WTC11 (cell line): ENCODE data around the gene GRIFIN. TPM values are rescaled to one million over a fixed set of nuclear protein-coding genes. Genes with fewer than 3 reads are reported as not detected.
A peak's percentile ranks its signal among the peaks of the same experiment; 100 is the strongest.

Experiments
- ATAC-seq: fragments of 200-7000 bp; cut with Tn5 transposase; 2 replicates; pipeline ENCODE4 v1.10.0; 2021; ENCODE audit warnings: mild to moderate bottlenecking, moderate library complexity
- CTCF ChIA-PET: fragments of 300-600 bp; sonication (Branson Sonifier 250); formaldehyde crosslinking; loops from one replicate; lab custom pipeline; 2021; ENCODE audit warnings: antibody characterized with exemption; lab: Charles Lee
- POLR2A ChIA-PET: fragments of 350-600 bp; sonication (Branson Sonifier 250); formaldehyde crosslinking; loops from one replicate; lab custom pipeline; 2021; ENCODE audit warnings: antibody characterized with exemption; lab: Charles Lee
- DNase-seq: peaks from one replicate; pipeline ENCODE4 v3.0.0; 2021; ENCODE audit warnings: low spot score
- H3K27ac Mint-ChIP-seq: 2 replicates; pipeline ENCODE4 v1.8.0; 2021; ENCODE audit warnings: mixed read lengths
- H3K27me3 Mint-ChIP-seq: 2 replicates; pipeline ENCODE4 v1.8.0; 2021; ENCODE audit warnings: low read depth, mild to moderate bottlenecking, moderate library complexity, mixed read lengths
- H3K36me3 Mint-ChIP-seq: 2 replicates; pipeline ENCODE4 v1.8.0; 2021; ENCODE audit warnings: mixed read lengths
- H3K4me1 Mint-ChIP-seq: 2 replicates; pipeline ENCODE4 v1.8.0; 2022; ENCODE audit warnings: mixed read lengths
- H3K4me3 Mint-ChIP-seq: 2 replicates; pipeline ENCODE4 v1.8.0; 2021; ENCODE audit warnings: mild to moderate bottlenecking, moderate library complexity, mixed read lengths
- H3K9me3 Mint-ChIP-seq: 2 replicates; pipeline ENCODE4 v1.8.0; 2021; ENCODE audit warnings: mixed read lengths
- ARID4B ChIP-seq: sonication (generic); formaldehyde crosslinking; IDR thresholded peaks from 2 replicates; pipeline ENCODE4 v1.8.0; 2023; ENCODE audit warnings: missing genetic modification reagents, mild to moderate bottlenecking, borderline replicate concordance
- CDX4 ChIP-seq: fragments of 250-450 bp; sonication (Bioruptor Pico); IDR thresholded peaks from 2 replicates; pipeline ENCODE4 v1.9.0; 2021; ENCODE audit warnings: moderate library complexity, mild to moderate bottlenecking, inconsistent platforms, borderline replicate concordance
- CREM ChIP-seq: sonication (generic); formaldehyde crosslinking; IDR thresholded peaks from 2 replicates; pipeline ENCODE4 v1.8.1; 2022; ENCODE audit warnings: mild to moderate bottlenecking, missing genetic modification reagents, moderate library complexity
- CTCF ChIP-seq: fragments of 200-600 bp; IDR thresholded peaks from 2 replicates; pipeline ENCODE4 v1.8.0; 2022; ENCODE audit warnings: antibody characterized with exemption
- ELF4 ChIP-seq: sonication (generic); formaldehyde crosslinking; IDR thresholded peaks from 2 replicates; pipeline ENCODE4 v1.8.1; 2022; ENCODE audit warnings: low read depth, mild to moderate bottlenecking, moderate library complexity, missing genetic modification reagents
- ETV6 ChIP-seq: sonication (generic); formaldehyde crosslinking; IDR thresholded peaks from 2 replicates; pipeline ENCODE4 v1.8.1; 2022; ENCODE audit warnings: mild to moderate bottlenecking, missing genetic modification reagents
- FOXJ3 ChIP-seq: sonication (generic); formaldehyde crosslinking; IDR thresholded peaks from 2 replicates; pipeline ENCODE4 v1.9.0; 2021; ENCODE audit warnings: missing genetic modification reagents, mild to moderate bottlenecking, borderline replicate concordance
- FOXK1 ChIP-seq: sonication (generic); formaldehyde crosslinking; IDR thresholded peaks from 2 replicates; pipeline ENCODE4 v1.8.0; 2022; ENCODE audit warnings: mild to moderate bottlenecking, moderate library complexity, missing genetic modification reagents
- HMGA2 ChIP-seq: fragments of 250-450 bp; sonication (Bioruptor Pico); IDR thresholded peaks from 2 replicates; pipeline ENCODE4 v1.4.0; 2021; ENCODE audit warnings: mild to moderate bottlenecking, moderate library complexity
- NFE2L1 ChIP-seq: sonication (generic); formaldehyde crosslinking; IDR thresholded peaks from 2 replicates; pipeline ENCODE4 v1.8.1; 2023; ENCODE audit warnings: missing genetic modification reagents
- NR1H2 ChIP-seq: sonication (generic); formaldehyde crosslinking; IDR thresholded peaks from 2 replicates; pipeline ENCODE4 v1.9.0; 2021; ENCODE audit warnings: mild to moderate bottlenecking, moderate library complexity, missing genetic modification reagents
- RORB ChIP-seq: fragments of 250-450 bp; sonication (Bioruptor Pico); IDR thresholded peaks from 2 replicates; pipeline ENCODE4 v1.9.0; 2021; ENCODE audit warnings: mild to moderate bottlenecking
- TEAD1 ChIP-seq: sonication (generic); formaldehyde crosslinking; IDR thresholded peaks from 2 replicates; pipeline ENCODE4 v1.8.0; 2022; ENCODE audit warnings: mild to moderate bottlenecking, missing genetic modification reagents
- USF1 ChIP-seq: sonication (generic); formaldehyde crosslinking; IDR thresholded peaks from 2 replicates; pipeline ENCODE4 v1.8.0; 2022; ENCODE audit warnings: mild to moderate bottlenecking, missing genetic modification reagents
- ZNF138 ChIP-seq: sonication (generic); formaldehyde crosslinking; conservative IDR thresholded peaks from 2 replicates; pipeline ENCODE4 v1.8.1; 2022; ENCODE audit warnings: mild to moderate bottlenecking, moderate library complexity, missing genetic modification reagents
- ZNF423 ChIP-seq: fragments of 250-450 bp; sonication (Bioruptor Pico); IDR thresholded peaks from 2 replicates; pipeline ENCODE4 v2.1.2; 2022; ENCODE audit warnings: mild to moderate bottlenecking, moderate library complexity
- ZNF671 ChIP-seq: fragments of 250-450 bp; sonication (Bioruptor Pico); IDR thresholded peaks from 2 replicates; pipeline ENCODE4 v1.8.0; 2021; ENCODE audit warnings: mild to moderate bottlenecking
- total RNA-seq: library from RNA; stranded (reverse); gene quantifications from 3 replicates; pipeline ENCODE4 v1.2.3, GENCODE V29; 2021
- TF ChIP-seq, protein P1 (sequence below): sonication (generic); formaldehyde crosslinking; IDR thresholded peaks from 2 replicates; pipeline ENCODE4 v1.8.1; 2022; ENCODE audit warnings: missing genetic modification reagents, borderline replicate concordance
- TF ChIP-seq, protein P2 (sequence below): sonication (generic); formaldehyde crosslinking; conservative IDR thresholded peaks from 2 replicates; pipeline ENCODE4 v1.8.1; 2022; ENCODE audit warnings: mild to moderate bottlenecking, missing genetic modification reagents

The GRIFIN gene
- total RNA-seq, 1 experiment from 2014 or later = not detected

DNA sequence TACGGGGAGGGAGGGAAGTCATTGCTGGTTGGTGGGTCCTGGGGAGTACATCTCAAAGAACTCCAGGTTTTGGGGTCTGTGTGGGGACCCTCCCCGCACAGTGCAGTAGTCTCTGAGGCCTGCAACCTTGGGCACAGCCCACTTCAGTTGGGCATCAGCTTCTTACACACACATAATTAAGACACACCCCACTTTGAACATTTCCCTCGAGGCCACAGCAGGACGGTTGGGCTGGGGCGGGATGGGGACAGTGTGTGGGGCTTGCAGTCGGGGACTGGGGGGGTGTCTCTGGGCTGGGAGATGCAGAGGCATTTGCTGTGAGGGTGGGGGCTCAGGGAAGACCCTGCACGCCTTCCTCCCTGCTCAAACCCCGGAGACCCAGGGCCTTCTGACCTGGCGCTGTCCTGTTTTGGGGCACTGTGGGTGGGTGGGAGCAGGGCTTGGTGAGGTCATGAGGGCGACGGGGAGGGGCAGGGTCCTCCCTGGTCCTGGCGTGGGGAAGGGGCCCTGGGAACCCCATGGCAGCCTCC, 44.6 kb upstream of the GRIFIN start:
- no peak for DNase-seq
- Mint-ChIP-seq H3K4me3 (peak overlapping the region; percentile 85), H3K27me3 (peaks cover 24% of the 10 kb centered on the region), H3K27ac (no peak overlapping the region), H3K9me3 (no peaks in the 10 kb centered on the region), H3K4me1 (peaks cover 48% of the 10 kb centered on the region), H3K36me3 (0 out of 2 replicates have a peak, but pooled peaks cover 1% of the 10 kb centered on the region)
- CTCF ChIA-PET = interaction anchor here (0.6 to 1.2 kb wide), 5 partner anchors 43 to 88 kb away, joined by 3 to 6 read pairs (median 3); no protein-coding TSS in a partner anchor
- ATAC-seq = no peak
- TF ChIP-seq CTCF = no peak
- POLR2A ChIA-PET = interaction anchor here (0.7 to 1.0 kb wide), 2 partner anchors 184 to 189 kb away, joined by 3 read pairs; no protein-coding TSS in a partner anchor

- TF ChIP-seq ARID4B (CRISPR knock-in tag) (peak; percentile 33; the same call in 1 of the 2 replicates), ETV6 (CRISPR knock-in tag) (0 out of 2 replicates have a peak, but pooled peaks have one; percentile 44), NR1H2 (no peak)
- ChIA-PET POLR2A (interaction anchor here (1.0 kb wide), 1 partner anchor 190 kb away, joined by 3 read pairs; no protein-coding TSS in a partner anchor), CTCF (interaction anchor here (0.6 to 1.2 kb wide), 4 partner anchors 42 to 89 kb away, joined by 3 to 6 read pairs (median 3); no protein-coding TSS in a partner anchor)
- Mint-ChIP-seq H3K36me3 (no peaks in the 10 kb centered on the region), H3K27ac (no peak overlapping the region), H3K4me1 (peaks cover 45% of the 10 kb centered on the region), H3K4me3 (peak overlapping the region; percentile 85), H3K27me3 (peaks cover 24% of the 10 kb centered on the region), H3K9me3 (no peaks in the 10 kb centered on the region)
- no peak for DNase-seq
- no peak for ATAC-seq
These were observed 44.0 kb upstream of the GRIFIN start for GRCh38 chr7:2520131-2520760.

- Mint-ChIP-seq H3K27ac (no peak within 1 kb of the TSS), H3K36me3 (no peaks in the 10 kb centered on the region)
- TF ChIP-seq, protein P1, sequence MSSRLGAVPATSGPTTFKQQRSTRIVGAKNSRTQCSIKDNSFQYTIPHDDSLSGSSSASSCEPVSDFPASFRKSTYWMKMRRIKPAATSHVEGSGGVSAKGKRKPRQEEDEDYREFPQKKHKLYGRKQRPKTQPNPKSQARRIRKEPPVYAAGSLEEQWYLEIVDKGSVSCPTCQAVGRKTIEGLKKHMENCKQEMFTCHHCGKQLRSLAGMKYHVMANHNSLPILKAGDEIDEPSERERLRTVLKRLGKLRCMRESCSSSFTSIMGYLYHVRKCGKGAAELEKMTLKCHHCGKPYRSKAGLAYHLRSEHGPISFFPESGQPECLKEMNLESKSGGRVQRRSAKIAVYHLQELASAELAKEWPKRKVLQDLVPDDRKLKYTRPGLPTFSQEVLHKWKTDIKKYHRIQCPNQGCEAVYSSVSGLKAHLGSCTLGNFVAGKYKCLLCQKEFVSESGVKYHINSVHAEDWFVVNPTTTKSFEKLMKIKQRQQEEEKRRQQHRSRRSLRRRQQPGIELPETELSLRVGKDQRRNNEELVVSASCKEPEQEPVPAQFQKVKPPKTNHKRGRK (CRISPR knock-in tag) = no peak
- TF ChIP-seq USF1 (CRISPR knock-in tag) = 0 out of 2 replicates have a peak, but pooled peaks have one; percentile 56
- TF ChIP-seq, protein P2, sequence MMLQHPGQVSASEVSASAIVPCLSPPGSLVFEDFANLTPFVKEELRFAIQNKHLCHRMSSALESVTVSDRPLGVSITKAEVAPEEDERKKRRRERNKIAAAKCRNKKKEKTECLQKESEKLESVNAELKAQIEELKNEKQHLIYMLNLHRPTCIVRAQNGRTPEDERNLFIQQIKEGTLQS (CRISPR knock-in tag) = no peak
- TF ChIP-seq ZNF671 (CRISPR knock-in tag) = no peak
- no peak for TF ChIP-seq RORB (CRISPR knock-in tag)
- TF ChIP-seq HMGA2 (CRISPR knock-in tag) = no peak
- TF ChIP-seq ZNF423 (CRISPR knock-in tag) = peak; percentile 89
- no peak for TF ChIP-seq ELF4 (CRISPR knock-in tag)
- TF ChIP-seq CREM = no peak
- no peak for TF ChIP-seq ZNF138 (CRISPR knock-in tag)
- TF ChIP-seq CDX4 (CRISPR knock-in tag) = no peak
- TF ChIP-seq FOXJ3 (CRISPR knock-in tag) = no peak
- peak; percentile 67; the same call in 1 of the 2 replicates for TF ChIP-seq ETV6 (CRISPR knock-in tag)
- TF ChIP-seq FOXK1 (CRISPR knock-in tag) = 0 out of 2 replicates have a peak, but pooled peaks have one; percentile 44
- TF ChIP-seq TEAD1 = peak; percentile 60
- peak; percentile 32; the same call in 1 of the 2 replicates for TF ChIP-seq NFE2L1 (CRISPR knock-in tag)
These were observed 43.1 kb upstream of the GRIFIN start, which contains the start of gene LFNG for GRCh38 chr7:2519119-2519930. TSS of gene LFNG (plus strand) at chr7:2519774. CDS start at chr7:2519862, 88 bp downstream.

More at GRCh38 chr7:2519119-2519930, 43.1 kb upstream of the GRIFIN start, which contains the start of gene LFNG:
- Mint-ChIP-seq H3K9me3 (no peaks in the 10 kb centered on the region), H3K27me3 (peaks cover 24% of the 10 kb centered on the region), H3K4me3 (peak within 1 kb of the TSS; percentile 85), H3K4me1 (peaks cover 45% of the 10 kb centered on the region)
- CTCF ChIA-PET = interaction anchor here (1.1 to 2.9 kb wide), 2 partner anchors 19 to 50 kb away, joined by 4 to 15 read pairs; no protein-coding TSS in a partner anchor
- ATAC-seq (peak; percentile 75), DNase-seq (peak; percentile 81)
- POLR2A ChIA-PET = interaction anchor here (1.0 kb wide), 1 partner anchor 51 kb away, joined by 3 read pairs; no protein-coding TSS in a partner anchor
